Measurements from ENCODE around the gene SPCS1.
"Not testable (repeated sequence)": the region's sequence is repeated elsewhere in the genome, so short reads cannot be mapped to it uniquely, and the experiment has no call there.

SPCS1 gene

DNA sequence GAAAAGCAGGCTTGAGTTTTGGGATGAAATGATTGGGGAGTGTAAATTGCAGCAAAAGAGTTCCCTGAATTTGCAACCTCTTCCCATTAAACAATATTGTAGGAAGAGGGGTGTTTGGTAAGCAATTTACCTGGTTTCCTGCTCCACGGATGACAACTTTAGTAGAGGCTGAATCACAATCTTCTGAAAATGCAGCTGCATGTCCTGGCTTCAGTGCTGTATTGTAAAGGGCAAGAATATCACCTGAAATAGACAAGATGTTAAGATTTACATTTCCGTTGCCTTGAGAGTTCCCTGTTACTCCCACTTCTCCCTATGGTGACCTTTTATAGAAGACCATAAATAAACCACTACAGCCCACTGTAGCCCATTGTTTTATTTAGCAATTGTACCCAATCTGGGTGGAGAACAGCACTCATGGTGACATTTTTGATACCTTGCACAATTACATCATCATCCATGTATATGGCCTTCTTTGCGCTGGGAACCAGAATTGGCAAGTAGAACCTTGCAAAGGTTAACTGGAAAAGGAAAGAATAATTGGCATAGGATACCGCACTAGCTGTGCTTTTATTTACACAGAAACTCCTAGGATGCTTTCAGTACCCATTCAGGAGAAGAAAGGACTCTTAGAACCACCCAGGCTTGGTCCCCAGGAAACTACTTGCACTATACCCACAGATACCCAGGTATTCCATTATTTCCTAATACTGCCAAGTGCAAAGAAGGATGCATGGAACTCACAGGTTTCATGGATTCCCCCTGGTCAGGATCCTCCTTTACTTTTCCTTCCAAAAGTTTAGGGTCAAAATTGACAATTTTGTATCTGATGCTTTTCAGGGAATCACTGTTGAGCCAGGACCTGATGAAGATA, 9.9 kb upstream of the SPCS1 start:
- FAIRE-seq = no peak

- FAIRE-seq = no peak
These were observed 8.9 kb upstream of the SPCS1 start for GRCh38 chr3:52696830-52697631.

- no peak for FAIRE-seq
These were observed 8.3 kb upstream of the SPCS1 start for GRCh38 chr3:52697632-52697965.

DNA sequence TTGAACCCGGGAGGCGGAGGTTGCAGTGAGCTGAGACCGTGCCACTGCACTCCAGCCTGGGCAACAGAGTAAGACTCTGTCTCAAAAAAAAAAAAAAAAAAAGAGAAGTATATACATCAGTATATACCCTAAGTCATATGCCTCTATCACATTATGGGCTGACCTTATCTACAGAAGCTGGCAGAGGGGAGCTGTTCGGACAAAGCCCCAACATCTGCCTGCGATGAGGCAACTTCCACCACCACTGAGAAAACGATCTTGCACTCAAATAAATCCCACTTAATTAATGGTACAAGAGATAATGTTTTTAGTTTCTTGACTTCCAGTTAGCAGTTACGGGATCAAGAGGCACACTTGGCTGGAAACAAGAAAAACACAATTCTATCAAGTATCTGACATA, 2.6 kb upstream of the SPCS1 start:
- no peak for FAIRE-seq

DNA sequence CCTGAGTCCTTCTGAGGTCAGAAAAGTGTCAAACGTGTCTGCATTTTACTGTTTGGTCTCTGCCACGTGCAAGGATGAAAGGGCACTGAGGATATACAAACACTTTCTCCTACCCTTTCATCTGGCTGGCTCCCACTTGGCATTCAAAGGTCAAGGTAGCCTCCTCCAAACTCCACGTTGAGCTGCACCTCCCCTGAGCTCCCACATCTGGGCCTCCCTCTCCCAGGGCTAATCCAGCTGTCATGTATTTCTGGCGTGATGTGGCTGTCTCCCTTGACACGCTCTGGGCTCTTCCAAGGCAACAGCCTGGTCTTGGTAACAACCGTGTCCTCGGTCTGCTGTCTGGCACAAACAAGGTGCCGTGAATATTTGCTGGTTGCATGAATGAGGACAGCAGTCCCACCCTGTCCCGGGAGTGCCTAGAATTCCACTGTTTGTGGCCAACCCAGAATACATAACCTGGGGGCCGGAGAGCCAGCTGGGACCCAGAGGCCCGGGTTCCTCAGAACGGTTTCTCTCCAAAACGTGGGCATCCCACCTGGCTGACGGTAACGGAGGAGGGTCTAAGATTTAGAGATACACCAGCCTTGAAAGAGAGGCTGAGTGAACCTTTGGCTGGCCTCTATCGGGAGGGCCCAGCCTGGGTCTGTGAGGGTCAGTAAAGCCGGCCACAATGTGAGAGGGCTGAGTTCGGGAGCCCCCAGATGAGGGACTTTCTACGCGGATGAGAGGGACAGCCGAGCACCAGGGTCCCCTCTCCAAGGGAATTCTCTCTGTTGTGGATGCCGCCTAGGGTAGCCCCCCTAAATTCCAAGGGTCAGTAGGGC, 1.1 kb upstream of the SPCS1 start:
- no peak for FAIRE-seq

- no peak for FAIRE-seq
These were observed 543 bp upstream of the SPCS1 start for GRCh38 chr3:52705438-52705687.

- no peak for FAIRE-seq
These were observed 1.7 kb downstream of the SPCS1 start for GRCh38 chr3:52707585-52707984.

GRCh38 chr3:52710512-52710911, 4.6 kb downstream of the SPCS1 start:
- no peak for FAIRE-seq

DNA sequence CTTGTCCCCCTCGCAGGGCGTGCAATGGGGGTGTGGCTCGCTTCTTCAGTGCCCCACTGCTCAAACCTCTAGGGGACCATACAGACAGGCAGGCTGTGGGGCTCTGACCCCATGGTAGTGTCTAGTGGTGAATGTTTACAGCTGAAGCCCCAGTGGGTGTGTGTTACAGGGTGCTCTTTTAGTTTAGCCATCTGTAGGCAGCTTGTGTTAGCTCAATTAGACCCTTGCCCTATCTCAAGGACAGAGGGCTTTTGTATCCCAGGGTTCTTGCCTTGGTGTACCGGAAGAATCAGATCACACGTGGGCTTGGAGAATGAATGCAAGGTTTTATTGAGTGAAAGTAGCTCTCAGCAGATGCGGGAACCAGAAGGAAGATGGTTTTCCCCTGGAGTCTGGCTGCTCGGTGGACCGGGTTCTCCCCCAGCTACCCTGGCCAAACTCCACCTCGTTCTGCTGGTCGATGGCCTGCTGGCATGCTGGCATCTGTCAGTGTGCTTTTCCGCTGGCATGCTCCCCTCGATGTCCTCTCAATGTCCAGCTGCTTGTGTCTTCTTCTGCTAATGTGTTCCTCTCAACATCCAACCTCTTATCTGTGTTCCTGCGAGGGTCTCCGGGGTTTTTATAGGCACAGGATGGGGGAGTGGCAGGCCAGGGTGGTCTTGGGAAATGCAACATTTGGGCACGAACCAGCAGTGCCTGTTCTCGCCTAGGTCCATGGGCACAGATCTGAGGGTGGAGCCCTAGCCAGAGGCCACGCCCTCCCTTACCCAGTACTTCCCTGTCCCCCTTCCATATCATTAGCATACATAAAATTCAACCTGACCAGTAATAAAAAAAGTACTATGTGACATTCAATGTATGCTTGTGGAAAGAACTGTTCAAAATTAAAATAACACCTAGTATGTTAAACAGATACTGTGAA, 6.6 kb downstream of the SPCS1 start:
- FAIRE-seq = no peak

DNA sequence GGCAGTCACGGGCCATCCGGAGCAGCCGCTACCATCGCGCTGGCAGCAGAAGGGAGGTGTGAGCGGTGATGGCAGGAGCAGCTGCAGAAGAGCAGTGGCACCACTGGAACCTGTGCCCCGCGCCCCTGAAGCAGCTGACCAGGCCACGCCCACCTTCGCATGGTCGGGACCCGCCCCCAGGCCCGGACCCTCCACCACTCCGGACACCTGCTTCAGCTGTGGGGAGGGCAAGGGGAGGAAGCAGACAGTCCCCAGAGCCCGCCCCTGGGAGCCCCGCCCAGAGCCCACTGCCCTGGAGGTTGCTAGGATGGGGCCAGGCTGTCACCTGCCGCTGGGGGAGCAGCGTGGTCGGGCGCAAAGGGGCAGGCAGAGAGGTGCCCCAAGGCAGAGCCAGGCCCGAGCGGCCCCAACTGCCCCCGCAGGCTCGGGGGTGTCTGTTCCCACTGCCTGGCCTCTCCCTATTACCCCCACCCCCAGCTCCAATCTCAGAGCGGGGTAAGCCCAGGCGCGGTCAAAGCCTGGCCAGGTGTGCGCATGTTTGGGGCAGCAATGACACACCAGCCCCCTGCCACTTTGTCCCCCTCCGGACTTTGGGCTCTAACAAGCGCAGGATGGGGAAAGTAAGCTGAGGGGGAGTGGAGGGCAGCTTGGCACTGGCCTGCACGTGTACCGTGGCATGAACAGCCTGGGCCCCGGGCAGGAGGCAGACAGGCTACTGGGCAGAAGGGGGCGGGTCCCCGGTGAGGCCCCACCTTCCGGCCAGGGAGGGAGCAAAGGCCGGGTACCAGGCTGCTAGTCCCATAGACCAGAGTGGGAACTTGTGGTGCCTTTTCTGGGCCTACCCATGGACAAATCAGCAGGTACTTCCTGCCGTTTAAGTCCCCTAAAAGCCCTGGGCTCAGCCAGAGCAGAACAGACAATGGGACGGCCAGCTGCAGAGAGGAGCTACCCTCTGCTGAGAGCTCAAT, 8.7 kb downstream of the SPCS1 start:
- no peak for FAIRE-seq

DNA sequence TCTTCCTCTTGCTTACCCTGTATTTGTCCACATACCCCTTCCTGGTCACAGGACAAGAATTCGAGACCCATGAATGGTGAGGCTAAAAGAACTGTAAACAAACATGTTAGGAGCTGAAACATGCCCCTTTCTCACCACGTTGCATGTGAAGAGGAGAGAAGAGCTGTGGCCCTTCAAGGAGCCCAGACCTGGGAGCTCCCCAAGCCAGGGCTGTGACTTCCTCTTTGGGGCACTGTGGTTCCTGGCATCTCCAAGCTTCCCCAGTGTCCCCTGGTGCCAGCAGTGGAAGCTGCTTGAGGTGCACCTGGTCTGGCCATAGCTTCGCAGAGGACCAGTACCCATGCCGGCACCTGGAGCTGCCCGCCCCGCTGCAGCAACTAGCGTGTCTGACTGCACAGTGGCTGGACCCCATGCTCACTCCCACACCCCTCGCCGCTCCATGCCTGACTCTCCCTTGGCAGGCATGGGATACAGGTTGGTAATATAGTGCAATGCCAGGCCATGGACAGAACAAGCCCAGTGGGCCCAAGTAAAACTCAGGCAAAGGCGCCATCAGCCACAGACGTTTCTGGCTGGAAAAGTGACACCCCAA, 9.9 kb downstream of the SPCS1 start:
- no peak for FAIRE-seq

GRCh38 chr3:52719618-52720017, 13.7 kb downstream of the SPCS1 start:
- no peak for FAIRE-seq

DNA sequence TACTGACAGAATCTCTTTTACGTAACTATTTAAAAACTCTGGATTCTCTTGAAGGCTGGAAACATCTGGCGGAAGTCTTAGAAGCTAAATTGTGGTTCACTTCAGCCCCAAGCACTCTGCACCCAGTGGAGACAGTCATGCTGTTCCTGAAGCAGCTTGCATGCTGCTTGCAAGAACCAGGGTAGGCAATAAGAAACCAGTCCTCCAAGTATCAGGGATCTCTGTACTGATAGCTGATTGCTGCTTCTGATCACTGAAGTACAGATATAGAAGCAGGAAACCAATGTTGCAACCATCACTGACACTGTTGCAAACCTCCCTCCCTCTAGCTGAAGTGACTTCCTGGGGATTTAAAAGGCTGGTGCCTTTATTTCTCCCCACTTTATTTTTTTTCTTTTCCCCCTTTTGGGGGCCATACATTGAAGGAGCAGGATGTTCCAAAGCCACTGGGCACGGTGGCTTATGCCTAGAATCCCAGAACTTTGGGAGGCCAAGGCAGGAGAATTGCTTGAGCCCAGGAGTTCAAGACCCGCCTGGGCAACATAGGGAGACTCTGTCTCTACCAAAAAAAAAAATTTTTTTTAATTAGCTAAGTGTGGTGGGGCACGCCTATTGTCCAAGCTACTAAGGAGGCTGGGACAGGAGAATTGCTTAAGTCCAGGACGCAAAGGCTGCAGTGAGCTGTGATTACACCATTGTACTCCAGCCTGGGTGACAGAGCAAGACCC, 15.3 kb downstream of the SPCS1 start:
- FAIRE-seq = no peak

DNA sequence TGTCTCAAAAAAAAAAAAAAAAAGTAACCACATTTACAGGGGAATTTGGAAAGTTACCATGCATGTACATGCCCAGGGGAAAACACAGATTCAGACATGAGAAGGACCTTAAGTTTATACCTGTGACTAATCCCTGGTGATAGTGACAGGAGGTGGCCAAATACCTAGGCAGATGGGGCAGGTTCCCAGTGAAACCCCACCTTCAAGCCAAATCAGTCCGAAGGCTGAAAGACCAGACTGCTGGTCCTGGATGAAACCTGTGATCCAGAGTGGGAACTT, 15.8 kb downstream of the SPCS1 start:
- no peak for FAIRE-seq

GRCh38 chr3:52722491-52722890, 16.6 kb downstream of the SPCS1 start:
- FAIRE-seq = no peak

DNA sequence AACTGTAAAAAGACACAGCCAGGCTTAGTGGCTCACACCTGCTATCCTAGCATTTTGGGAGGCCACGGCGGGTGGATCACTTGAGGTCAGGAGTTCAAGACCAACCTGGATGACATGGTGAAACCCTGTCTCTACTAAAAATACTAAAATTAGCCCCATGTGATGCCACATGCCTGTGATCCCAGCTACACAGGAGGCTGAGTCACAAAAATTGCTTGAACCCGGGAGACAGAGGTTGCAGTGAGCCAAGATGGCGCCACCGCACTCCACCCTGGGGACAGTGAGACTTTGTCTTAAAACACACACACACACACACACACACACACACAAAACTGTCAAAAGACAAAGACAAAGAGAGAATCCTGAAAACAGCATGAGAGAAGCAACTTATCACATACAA, 18.0 kb downstream of the SPCS1 start:
- no peak for FAIRE-seq

DNA sequence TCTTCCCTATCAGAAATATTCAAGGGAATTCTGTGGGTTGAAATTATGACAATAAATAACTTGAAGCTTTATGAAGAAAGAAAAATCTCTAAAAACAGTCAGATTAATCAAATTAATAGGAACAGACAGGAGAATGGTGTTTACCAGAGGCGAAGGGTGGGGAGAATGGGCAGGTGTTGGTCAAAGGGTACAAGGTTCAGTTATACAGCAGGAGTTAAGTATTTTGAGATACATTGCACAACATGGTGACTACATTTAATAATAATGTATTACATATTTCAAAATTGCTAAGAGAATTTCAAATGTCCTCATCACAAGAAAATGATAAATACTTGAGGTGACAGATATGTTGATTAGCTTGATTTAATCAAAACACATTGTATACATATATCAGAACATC, 18.6 kb downstream of the SPCS1 start:
- FAIRE-seq = no peak

GRCh38 chr3:52728753-52729152, 22.8 kb downstream of the SPCS1 start:
- FAIRE-seq = not testable (repeated sequence)

DNA sequence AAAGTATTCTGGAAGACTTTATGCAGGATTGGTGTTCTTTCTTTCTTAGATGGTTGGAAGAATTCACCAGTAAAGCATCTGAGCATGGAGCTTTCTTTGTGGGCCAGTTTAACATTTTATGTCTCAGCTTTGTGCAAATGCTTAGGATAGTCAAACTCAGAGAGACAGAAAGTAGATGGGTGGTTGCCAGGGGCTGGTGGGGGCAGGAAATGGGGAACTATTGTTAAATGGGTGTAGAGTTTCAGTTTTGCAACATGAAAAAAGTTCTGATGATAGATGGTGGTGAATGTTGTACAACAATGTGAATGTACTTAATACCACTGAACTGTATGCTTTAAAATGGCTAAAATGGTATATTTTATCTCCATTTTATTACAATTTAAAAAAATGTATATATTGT, 24.8 kb downstream of the SPCS1 start:
- no peak for FAIRE-seq

DNA sequence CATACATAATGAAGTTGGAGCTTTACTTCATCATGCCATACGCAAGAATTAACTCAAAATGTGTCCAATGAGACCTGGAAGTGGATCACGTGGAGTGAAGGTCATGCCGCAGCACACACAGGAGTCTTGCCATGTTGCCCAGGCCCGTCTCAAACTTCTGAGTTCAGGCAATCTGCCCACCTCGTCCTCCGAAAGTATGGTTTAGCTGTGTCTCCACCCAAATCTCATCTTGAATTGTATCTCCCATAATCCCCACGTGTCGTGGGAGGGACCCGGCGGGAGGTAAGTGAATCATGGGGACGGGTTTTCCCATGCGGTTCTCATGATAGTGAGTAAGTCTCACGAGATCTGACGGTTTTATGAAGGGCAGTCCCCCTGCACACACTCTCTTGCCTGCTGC, 25.7 kb downstream of the SPCS1 start:
- FAIRE-seq = no peak

Measured in endometrium (tissue), 2 donors.